ENCODE measurements around the gene C2orf68. TPM values are rescaled to one million over a fixed set of nuclear protein-coding genes. Genes with fewer than 3 reads are reported as not detected.
A peak's percentile ranks its signal among the peaks of the same experiment; 100 is the strongest.
"Not testable (repeated sequence)": the region's sequence is repeated elsewhere in the genome, so short reads cannot be mapped to it uniquely, and the experiment has no call there.

C2orf68 gene
- polyA plus RNA-seq, 3 donors, result 50.1 to 55.1 (median 51.5) TPM

DNA sequence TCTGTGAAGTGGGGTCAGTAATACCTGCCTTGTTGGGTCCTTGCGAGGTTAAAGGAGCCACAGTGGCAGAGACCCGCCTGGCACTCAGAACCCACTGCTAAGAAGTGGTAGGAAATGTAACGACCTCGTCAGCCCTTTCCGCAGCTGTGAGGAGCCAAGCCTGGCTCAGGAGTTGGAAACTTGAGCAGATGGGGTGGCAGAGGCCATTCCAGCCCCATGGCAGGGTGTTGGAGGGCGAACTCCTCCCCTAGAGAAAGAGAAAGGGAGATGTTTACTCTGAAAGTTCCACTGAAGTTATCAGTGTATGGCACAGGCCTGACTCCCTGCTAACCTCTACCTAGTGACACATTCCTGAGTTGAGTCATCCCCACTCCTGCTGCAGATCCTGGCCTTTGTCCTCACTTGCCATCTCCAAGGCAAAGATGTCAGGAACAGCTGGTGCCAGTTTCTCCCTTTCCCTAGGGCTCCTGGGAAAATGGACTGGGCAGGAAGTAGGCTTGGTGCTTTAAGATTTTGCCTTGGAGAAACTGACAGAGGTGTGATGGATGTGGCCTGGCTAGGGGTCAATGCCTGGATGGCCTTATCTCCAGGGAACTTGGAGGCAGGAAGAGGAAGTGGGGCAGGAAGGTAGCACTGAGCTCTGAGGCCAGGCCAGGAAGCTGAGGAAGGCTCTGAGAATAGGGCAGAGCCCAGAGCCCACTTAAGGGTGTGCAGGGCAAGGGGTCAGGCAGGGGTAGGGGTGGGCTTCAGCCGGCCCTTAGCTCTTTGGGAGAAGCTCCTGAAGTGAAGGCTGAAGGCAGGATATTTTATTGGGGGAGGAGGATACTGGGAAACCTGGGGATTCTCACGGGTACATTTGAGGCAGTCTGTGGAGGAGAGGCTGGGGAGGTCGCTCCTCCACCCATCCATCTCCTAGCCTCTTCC is 26.7 kb downstream of the C2orf68 start:
- DNase-seq (ENCODE audit: low read depth in 3 of 3, low spot score in 2 of 3), result no peak

DNA sequence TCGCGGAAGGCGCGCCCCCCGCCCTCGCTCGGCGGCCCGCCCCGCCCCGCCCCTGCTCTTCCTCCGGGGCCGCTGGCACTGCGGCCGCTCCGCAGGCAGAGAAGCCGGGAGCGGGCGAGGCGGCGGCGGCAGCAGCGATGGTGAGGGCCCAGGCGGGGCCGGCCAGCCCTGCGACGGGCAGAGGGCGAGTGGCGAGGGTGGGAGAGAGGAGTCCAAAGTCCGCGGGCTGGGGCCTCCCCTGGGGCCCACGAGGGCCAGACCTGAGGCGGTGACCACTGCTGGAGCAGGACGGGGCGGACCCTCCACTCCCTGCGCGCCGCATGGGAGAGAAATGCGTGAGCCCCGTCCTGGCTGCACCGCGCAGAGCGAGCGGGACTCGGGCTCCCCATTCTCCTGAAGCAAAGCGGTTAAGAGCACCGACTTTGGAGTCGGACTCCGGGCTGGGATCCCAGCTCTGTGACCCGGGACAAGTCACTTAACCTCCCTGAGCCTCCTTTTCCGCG is 27.5 kb downstream of the C2orf68 start, which contains the start of gene VAMP5:
TSS of gene VAMP5 (plus strand) at position 78 of the 503 bp plus-strand sequence. CDS start at position 138, 60 bp downstream.
- no peak for DNase-seq (ENCODE audit: low read depth in 3 of 3, low spot score in 2 of 3)

DNA sequence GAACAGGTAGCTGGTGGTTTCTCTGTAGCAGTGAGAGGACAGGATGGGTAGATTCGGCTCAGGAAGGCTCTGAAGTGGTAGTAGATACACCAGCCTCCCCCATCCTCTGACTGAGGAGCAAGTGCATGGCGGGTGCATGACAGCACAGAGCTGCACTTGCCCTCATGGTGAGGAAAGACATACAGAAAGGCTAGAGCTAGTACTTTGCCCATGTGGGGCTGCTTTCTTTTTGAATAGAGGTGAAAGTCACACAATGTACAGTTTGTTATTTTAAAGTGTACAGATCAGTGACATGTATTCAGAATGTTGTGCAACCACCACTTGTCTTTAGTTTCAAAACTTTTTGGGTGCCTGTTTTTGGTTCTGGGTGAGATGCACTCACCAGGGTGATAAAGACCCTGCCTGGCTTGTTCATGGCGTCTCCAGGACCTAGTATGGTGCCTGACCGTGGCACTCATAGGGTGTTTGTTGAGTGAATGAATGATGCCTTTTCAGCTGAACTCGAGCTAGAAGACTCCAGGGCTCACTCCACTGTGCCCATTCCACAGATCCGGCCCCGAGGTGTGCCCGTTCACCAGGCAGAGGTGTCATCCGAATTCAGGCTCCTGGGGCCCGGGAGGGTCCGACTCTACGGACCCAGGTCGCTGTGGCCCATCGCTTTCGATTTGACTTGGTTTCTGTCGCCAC is 28.1 kb downstream of the C2orf68 start:
- DNase-seq (ENCODE audit: low read depth in 3 of 3, low spot score in 2 of 3), result no peak

DNA sequence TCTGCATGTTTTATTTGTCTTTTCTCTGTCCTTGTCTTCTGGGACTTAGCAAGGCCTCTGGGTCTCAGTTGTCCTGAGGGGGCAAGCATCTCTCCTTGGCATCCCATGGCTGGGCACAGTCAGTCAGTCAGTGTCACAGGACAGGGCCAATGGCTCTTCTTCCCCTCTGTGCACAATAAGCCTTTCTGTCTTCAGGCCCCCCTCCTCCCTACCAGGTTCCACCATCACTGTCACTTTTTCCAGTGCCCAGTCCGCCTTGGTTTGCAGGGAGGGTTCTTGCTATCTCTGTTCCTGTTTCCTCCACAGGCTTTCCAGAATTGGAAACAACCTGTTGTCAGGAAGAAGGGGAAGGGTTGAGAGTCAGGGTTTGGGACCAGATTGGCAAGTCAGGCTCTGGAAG is 29.4 kb downstream of the C2orf68 start:
- no peak for DNase-seq (ENCODE audit: low read depth in 3 of 3, low spot score in 2 of 3)

DNA sequence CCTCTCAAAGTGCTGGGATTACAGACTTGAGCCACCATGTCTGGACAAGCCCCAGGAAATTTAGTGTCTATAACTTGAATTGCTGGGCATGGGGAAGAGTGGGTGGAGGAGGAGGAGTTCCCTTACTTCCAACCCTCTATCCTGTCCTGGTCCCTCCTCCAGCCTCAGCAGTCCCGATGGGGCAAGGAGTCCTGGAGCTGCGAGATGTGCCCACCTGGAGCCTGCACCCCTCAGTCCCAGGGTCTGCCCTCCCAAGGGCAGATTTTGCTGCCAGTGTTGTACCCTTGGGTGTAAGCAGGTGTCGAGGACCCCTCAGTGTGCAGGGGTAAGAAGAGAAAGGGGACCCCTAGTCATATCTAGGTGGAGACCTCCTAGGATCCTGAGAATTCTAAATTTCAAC is 31.7 kb downstream of the C2orf68 start:
- no peak for DNase-seq (ENCODE audit: low read depth in 3 of 3, low spot score in 2 of 3)

DNA sequence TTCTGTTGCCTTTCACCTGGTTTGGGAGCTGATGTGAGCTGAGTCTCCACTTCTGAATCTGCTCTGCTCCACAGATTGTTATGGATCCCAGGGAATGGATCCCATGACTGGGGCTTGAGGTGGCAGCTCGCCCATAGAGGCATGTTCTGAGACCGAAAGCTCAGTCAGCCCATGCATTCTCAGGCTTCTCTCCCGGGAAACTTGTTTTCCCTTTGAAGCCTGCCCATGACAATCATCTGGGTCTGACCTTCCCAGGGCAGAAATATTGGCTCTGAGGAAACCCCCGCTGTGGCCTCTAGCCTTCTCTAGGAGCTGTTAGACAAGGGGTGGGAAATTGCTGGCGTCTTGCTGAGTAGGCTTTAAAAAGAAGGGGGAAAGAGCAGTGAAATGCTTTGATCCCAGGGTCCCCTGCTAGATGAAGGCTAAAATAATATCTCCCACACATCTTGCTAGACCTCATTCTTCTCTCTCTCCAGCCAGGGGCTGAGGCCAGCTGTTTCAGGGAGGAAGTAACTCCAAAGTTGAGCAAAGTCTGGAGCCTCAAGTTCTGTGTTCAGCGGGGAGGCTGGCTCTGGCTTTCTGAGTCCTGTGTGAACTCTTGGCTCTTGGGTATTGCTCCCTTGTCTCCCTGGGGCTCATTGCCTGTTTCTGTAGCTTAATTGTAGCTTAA is 32.5 kb downstream of the C2orf68 start:
- no peak for DNase-seq (ENCODE audit: low read depth in 3 of 3, low spot score in 2 of 3)

DNA sequence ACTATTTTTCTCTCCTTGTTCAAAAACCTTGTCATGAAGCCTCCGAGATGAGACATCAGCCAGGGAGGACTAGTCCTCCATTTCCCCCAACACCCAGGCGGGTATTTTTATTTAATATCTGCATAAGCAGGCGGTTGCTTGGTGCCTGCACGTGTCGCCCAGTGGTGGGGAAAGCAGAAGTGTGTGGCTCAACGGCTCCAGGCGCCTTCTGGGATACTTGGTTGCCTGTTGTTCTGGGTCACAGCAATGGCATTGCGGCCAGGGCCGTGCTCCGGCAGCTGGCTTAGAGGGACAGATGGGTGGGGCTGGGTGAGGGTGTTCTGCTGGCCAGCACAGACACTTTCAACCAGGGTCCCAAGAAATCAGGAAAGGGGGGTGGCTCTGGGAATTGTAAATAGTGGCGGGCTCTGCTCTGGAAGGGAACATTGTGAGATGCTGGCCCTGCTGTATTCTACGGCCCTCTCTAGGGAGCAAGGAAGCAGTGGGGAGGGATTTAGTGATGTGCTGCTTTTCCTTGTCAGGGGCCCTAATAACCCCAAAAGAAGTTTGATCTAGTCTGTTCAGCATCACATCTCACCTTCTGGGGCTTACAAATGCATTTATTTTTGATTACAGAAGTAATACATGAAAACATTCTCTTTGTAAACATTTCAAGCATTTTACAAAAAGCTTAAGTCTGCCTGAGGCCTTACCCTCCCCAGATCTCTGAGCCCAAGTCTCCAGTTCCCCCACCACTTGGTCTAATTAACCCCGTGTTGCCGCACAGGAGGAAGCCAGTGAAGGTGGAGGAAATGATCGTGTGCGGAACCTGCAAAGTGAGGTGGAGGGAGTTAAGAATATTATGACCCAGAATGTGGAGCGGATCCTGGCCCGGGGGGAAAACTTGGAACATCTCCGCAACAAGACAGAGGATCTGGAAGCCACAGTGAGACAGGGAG is 33.4 kb downstream of the C2orf68 start:
- DNase-seq (ENCODE audit: low read depth in 3 of 3, low spot score in 2 of 3), result no peak

DNA sequence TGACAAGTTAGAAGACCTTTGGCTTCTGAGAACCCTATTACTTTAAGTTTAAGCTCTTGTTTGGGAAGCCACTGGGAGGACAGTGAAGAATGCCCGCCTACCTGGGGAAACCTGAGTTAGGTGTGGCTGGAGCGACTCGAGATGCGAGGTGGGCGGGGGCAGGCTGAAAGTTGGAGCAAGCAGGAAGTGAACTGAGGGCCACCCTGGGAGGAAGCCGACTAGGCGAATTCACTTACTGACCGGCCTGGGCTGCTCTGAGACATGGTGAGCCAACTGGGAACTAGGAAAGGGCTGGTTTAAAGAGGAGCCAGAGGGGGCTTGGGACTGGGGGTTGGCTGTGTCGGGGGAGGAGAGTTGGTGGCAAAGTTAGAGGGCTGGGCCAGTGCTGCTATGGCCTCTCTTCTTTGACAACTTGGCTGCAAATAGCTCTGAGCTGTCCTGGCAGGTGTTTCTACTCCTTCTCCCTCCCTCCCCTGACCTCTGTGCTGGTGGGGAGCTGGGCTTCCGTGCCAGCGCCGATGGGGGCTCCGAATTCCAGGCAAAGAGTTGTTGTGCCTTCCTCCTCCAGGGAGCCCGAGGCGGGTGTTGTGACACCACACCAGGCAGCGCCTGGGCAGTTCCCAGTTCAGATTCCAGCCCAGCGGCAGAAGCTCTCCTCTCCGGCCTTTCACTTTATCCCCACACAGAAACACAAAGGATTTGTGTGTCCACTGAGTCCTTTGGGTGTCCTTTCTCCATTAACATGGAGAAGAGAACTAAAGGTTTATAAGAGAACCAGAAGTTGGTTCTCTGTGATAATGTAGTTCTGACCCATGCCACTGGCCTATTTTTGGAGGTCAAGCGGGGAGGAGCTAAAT is 34.3 kb downstream of the C2orf68 start, which contains the start of gene VAMP8:
TSS of gene VAMP8 (plus strand) at position 201 of the 857 bp plus-strand sequence. CDS start at position 262, 61 bp downstream.
- DNase-seq (ENCODE audit: low read depth in 3 of 3, low spot score in 2 of 3), result no peak

DNA sequence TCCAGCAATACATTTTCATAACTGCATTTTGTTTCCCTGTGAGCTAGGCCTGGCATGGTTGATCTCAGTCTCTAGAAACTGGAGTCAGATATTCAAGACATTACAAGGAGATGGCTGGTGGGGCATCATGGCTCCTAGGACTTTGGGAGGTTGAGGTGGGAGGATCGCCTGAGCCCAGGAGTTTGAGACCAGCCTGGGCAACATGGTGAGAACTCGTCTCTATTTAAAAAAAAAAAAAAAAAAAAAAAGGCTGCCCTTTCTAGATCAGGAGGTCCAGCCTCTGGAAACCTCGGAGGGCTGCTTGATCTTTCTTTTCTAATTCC is 34.8 kb downstream of the C2orf68 start:
- DNase-seq (ENCODE audit: low read depth in 3 of 3, low spot score in 2 of 3), result no peak

DNA sequence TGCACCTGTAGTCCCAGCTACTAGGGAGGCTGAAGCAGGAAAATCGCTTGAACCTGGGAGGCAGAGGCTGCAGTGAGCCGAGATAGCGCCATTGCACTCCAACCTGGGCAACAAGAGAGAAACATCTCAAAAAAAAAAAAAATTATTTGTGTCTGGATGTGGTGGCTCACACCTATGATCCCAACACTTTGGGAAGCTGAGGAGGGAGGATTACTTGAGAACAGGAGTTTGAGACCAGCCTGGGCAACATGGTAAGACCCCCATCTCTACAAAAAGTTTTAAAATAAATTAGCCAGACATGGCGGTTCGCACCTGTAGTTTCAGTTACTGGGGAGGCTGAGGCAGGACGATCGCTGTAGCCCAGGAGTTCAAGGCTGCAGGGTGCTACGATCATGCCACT is 36.1 kb downstream of the C2orf68 start:
- no peak for DNase-seq (ENCODE audit: low read depth in 3 of 3, low spot score in 2 of 3)

DNA sequence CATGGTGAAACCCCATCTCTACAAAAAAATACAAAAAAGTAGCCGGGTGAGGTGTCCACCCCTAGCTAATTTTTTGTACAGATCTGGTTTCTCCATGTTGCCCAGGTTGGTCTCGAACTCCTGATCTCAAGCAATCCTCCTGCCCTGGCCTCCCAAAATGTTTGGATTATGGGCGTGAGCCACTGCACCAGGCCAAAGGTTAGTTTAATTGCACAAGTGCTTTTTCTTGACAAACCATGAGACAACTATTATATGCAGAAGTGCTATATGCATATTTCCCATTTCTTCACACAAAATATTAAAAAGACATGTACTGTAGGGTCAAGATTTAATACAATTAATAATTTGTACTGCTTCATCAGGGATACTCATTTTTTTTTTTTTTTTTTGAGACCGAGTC is 45.6 kb downstream of the C2orf68 start:
- no peak for DNase-seq (ENCODE audit: low read depth in 3 of 3, low spot score in 2 of 3)

DNA sequence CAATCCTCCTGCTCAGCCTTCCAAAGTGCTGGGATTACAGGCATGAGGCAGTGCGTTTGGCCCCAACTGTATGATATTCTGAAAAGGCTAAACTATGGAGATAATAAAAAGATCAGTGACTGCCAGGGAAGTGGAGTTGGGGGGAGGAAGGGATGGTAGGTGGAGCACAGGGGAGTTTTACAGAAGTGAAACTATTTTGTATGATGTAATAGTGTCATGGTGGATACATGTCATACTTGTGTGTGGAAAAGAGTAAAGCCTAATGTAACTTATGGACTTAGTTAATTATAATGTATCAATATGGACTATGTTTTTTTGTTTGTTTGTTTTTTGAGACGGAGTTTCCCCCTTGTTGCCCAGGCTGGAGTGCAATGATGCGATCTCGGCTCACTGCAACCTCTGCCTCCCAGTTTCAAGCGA is 47.7 kb downstream of the C2orf68 start:
- no peak for DNase-seq (ENCODE audit: low read depth in 3 of 3, low spot score in 2 of 3)

DNA sequence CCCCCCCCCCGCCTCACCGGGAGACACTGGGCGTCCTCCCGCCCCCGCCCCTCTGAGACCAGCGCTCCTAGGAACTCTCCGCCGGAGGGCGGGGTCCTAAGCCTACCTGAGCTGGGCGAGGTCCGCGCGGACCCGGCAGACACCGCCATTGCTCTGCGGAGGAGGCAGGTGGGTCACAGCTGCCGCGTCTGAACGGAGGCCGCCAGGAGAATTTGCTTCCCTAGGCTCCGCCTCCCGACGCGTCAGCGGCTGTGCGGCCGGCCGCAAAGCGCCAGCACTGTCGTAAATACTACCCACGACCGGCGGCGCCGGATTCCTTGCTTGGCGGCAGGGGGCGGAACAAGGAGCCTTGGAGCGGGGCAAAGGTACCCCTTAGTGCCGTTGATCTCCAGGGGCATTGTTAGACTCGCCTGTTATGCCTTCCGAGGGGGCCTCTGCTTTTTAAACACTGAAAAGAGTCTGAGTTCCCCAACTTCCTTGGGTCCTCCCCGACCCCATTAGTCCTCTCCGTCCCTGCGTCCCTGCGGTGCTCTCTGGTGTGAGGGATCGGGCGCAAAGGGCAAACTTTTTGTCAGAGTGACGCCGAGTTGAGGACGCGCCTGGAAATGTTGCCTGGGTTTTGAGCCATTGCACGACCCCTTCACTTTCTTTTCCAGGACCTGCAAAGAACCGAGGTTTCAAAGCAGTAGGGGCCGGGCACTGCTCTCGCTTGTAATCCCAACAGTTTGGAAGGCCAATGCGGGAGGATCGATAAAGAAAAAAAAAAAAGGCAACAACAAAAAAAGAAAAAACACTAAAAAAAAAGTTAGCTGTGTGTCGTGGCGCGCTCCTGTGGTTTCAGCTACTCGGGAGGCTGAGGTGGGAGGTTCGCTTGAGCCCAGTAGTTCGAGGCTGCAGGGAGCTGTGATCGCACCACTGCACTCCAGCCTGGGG is 50.3 kb downstream of the C2orf68 start, which contains the start of gene GGCX:
TSS of gene GGCX (minus strand) at position 214 of the 933 bp plus-strand sequence. CDS start at position 149, 65 bp downstream.
- DNase-seq (ENCODE audit: low read depth in 3 of 3, low spot score in 2 of 3), result peak; percentile 88 to 94 (median 91)

DNA sequence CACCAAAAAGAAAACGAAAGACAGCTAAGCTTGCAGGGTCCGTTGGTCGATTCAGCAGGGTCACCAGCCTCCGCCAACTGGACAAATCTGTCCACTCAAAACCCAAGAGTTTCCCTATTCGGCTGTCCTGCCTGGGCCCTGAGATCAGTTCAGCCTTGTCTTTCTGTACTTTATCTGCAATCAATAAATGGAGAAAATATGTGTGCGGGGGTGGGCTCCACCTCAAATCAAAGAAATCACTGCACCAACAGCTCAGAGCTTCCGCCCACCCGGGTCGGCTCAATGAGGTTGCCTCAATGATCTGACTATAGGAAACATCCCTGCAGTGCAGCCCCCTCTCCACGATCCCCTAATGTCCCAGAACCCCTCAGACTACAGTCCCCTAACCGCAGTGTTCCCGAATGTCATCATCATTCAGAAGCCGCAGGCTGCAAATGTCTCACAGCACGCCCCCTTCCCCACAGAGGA is 51.0 kb downstream of the C2orf68 start:
- DNase-seq (ENCODE audit: low read depth in 3 of 3, low spot score in 2 of 3), result no peak

DNA sequence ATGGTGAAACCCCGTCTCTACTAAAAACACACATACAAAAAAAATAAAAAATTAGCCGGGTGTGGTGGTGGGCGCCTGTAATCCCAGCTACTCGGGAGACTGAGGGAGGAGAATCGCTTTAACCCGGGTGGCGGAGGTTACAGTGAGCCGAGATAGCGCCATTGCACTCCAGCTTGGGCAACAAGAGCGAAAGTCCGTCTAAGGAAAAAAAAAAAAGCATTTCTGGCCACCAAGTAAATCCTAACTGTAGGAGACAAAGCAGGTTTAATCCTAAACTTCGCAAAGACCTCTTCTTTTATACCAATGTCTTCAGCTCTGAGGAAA is 51.5 kb downstream of the C2orf68 start:
- not testable (repeated sequence) for DNase-seq (ENCODE audit: low read depth in 3 of 3, low spot score in 2 of 3)

DNA sequence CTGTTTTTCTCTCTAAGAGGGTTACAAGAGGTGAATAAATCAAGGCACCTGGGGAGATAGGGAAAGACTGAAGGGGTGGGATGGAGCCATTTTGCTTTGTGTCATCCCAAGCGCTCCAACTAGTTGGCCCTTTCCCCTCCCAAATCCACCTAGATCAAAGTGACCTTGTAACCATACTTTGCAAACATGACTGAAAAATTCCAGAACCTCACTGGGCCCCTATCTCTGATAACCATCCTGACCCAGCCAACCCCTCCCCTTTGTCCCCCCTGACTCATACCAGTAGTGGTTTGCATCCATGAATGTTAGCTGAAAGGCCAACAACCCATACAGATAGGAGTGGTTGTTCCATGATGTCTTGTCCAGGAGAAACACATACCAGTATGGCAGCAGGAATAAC is 53.7 kb downstream of the C2orf68 start:
- DNase-seq (ENCODE audit: low read depth in 3 of 3, low spot score in 2 of 3), result no peak

DNA sequence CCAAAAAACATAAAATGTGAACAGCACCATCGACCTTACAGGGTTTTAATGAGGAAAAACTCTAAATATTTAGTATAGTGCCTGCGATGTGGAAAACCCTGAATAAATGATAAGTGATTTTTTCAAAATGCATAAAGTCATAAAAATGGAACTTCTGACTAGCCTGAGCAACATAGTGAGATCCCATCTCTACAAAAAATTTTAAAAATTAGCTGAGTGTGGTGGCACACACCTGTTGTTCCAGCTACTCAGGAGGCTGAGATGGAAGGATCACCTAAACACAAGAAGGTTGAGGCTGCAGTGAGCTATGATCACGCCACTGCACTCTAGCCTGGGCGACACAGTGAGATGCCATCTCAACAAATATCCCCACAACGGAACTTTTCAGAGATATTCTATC is 54.7 kb downstream of the C2orf68 start:
- DNase-seq (ENCODE audit: low read depth in 3 of 3, low spot score in 2 of 3), result no peak

All from right renal cortex interstitium (tissue), 3 donors.